ENCODE results near the gene GHR. TPM values are rescaled to one million over a fixed set of nuclear protein-coding genes. Genes with fewer than 3 reads are reported as not detected.

Gene GHR
- total RNA-seq, 1 donor from 2014 or later = 1.2 TPM

GRCh38 chr5:42604171-42604711 is 181.0 kb downstream of the GHR start:
- no peak for DNase-seq

DNA sequence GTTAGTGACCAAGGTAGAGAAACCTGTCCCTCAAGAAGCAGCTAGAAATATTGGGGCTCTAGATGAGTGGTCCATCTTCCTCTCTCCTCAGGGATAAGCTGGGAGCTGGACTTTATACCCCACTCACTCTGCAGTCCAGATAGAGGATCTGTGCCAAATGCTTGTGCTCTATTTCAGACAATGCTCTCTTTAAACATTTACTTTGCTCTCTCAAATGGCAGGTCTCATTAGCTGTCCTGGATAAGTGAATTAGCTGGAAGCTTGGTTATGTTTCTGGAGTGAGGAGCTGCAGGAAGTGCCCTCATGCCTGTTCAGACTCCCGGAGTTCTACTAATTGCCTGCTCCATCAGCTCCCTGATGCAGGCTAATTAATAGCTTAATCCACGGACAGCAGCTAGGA is 182.3 kb downstream of the GHR start:
- no peak for DNase-seq

- DNase-seq = no peak
Measured at GRCh38 chr5:42606464-42606869, 183.2 kb downstream of the GHR start.

DNA sequence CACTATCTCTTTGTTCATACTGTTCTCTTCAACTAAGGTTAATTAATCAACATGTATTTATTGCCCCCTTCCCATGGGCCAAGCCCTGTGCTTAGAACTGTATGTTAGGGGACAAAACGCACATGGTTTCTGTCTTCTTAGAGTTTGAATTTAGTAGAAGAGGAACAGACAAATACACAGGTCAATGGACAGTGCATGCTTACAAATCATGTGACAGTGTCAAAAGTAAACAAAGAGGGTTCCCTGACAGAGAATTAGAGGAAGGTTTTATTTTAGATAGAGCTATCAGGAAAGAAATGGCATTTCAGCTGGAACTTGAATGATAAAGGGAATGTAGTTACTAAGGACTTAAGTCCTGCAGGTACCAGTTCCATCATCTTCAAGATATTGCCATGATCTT is 188.2 kb downstream of the GHR start:
- DNase-seq = no peak

- DNase-seq = no peak
Measured at GRCh38 chr5:42612750-42613366, 189.6 kb downstream of the GHR start.

DNA sequence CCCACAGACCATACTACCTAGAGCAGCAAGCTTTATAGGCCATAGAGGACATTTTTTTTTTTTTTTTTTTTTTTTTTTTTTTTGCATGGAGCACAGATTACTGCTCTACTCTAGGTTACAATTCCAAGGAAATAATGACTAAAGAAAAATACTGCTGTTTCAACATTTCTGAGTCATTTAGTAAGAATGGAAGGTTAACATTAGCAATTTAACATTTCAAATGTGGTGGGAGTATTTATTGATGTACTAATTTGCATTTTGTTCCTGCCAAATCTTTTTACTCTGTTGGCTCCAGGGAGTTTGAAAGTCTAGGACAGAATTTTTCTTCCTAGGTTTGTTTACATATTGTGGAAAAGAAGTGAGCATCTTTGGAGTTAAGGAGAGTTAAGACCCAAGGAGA is 191.3 kb downstream of the GHR start:
- DNase-seq = no peak

GRCh38 chr5:42620579-42621216 is 197.5 kb downstream of the GHR start:
- DNase-seq = no peak

- DNase-seq = no peak
Measured at GRCh38 chr5:42621242-42621641, 198.0 kb downstream of the GHR start.

GRCh38 chr5:42621662-42622061 is 198.4 kb downstream of the GHR start:
- DNase-seq = no peak

- DNase-seq = no peak
Measured at GRCh38 chr5:42624912-42625311, 201.7 kb downstream of the GHR start.

DNA sequence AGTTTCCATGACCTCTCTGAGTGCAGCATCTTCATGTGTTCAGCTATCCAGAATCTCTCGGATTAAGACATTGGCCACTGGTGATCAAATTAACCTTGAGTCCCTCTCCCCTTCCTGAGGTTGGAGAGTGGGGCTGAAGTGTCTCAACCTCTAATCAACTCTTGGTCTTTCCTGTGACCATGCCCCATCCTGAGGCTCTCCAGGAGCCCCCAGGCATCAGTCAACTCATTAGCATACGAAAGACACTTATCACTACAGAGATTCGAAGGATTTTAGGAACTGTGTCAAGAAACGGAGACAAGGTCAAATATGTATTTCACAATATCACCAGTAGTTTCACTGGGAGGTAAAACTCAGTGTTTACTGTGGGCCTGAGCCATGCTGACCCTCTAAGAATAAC is 203.2 kb downstream of the GHR start:
- no peak for DNase-seq

- no peak for DNase-seq
Measured at GRCh38 chr5:42628821-42629220, 205.6 kb downstream of the GHR start.

- no peak for DNase-seq
Measured at GRCh38 chr5:42629284-42629683, 206.0 kb downstream of the GHR start.

DNA sequence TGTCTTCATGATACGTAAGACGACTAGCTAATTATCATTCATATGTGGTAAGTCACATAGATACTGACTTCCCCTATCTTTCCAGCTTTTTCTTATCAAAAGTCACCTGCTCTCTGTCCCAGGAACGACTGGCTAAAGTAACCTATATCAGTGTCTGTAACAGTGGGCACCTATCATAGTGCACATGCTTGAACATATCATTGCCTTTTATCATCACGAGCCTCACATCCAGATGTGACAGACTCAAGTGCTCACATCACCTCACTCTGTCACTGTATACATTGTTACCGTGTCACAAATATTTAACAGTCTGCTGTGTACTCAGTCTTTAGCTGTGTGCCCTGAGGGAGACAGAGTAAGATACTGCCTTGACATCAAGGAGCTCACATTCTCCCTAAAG is 208.0 kb downstream of the GHR start:
- no peak for DNase-seq

DNA sequence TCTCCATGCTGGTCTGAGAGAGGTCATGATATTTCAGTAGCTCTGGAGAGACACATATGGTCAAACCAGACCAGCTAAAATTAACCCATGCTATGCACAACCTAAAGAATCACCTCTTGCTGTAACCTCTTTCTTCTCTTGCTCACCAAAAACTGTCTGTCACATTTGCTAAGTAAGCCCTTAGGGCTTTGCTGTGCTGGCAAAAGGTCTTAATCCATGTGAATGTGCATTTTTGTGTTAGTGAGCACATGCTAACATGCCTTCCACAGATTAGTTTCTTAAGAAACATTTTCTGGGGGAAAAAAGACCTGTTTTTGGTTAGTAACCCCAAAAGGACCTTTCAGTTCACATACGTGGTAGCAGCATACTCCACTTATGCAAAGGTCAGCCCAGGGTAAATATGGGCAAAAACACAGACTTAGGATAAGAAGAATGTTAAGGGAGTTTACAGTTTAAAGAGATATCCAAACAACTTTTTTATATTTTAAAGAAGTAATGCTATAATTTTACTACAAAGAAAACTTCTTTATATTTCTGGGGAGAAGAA is 209.2 kb downstream of the GHR start:
- no peak for DNase-seq

DNA sequence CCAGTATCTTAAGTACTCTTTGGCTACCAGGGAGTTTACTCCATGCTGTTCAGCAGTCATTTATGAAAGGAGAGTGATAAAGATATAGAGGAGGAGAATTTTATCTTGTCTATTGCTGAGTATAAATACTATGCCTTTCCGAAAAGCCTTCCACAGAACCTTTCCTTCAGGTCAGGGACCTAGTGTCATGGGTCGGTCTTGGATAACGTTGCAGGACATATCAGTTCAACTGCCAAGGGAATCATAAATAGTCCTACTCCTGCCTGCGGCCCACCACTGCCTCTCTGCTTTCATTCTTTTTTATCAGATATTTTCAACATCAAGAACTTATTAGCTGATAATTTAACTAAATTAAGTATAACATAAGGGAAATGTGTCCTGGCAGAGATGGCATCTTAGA is 211.3 kb downstream of the GHR start:
- no peak for DNase-seq

DNA sequence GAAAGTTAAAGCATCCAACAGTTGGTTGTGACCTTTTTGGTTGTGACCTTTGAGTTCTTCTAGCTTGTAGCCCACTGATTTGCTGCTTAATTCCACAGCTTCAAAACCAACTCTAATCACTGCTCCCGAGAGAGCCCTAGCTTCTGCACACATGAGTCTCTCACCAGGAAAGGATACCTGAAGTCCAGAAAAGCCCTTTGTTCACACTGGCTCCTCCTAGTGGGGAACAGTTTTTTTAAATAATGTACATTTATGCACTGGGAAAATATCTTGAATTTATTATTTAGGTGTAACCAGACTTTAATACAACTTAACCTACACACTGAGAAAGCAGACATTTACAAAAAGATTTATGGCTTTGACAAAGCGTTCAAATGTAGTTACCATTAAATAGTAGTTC is 213.2 kb downstream of the GHR start:
- no peak for DNase-seq

- DNase-seq = no peak
Measured at GRCh38 chr5:42636946-42637345, 213.7 kb downstream of the GHR start.

DNA sequence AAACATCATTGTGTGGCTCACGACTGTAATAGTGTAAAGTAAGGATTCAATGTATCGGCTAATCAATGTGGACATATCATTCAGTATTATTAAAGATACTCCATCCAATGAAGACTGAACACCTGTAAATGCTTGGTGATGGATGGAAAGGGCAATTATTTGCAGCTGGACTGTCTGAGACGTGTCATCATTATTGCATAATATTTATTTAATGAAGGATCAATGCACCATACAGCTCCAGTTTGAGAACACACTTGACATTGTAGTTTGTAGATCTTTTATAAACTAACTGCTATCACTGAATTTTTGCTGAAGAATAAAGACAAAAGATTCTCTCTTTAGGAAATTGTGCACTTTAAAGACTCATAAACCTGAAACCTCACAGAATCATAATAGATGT is 215.7 kb downstream of the GHR start:
- no peak for DNase-seq

DNA sequence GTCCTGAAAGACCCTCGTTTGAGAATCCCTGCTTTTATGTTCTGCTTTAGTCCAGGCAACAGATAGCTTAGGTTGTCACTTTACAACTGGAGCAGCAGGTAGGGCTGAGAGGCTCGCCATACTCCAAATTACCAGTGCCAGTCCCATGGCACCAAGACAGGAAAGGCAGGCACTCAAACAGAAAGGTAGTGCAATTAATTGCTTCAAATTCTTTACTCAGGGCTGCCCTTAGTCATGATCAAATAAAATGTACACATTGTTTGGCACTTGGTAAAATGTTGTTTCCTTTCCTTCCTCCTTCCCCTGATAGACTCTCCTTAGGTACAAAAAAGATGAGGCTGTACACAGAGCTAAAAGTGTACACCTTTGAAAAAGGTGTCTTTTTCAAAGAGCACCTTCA is 217.6 kb downstream of the GHR start:
- no peak for DNase-seq

GRCh38 chr5:42641336-42642005 is 218.2 kb downstream of the GHR start:
- no peak for DNase-seq

DNA sequence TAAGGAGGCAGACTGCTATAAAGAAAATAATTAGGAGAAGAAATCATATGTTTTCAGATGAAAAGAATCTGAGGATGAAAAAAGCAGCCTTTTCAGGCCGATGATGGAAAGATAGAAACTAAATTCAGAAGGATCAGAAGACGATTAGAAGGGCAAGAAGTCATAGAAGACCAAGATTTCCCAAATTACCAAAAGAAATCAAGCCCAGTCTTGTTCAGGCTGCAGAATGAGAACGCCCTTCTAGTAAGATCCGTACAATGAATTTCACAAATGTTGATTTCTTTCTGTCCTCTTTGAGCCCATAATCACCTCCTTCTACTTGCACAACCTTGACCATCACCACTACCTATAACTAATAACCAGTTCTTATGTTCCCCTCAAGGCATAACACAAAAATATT is 218.8 kb downstream of the GHR start:
- no peak for DNase-seq

GRCh38 chr5:42643360-42643759 is 220.1 kb downstream of the GHR start:
- DNase-seq = no peak

- DNase-seq = no peak
Measured at GRCh38 chr5:42645138-42645537, 221.9 kb downstream of the GHR start.

Measured in occipital lobe (tissue), 2 donors.